ENCODE results near the gene KHNYN.

The KHNYN gene

DNA sequence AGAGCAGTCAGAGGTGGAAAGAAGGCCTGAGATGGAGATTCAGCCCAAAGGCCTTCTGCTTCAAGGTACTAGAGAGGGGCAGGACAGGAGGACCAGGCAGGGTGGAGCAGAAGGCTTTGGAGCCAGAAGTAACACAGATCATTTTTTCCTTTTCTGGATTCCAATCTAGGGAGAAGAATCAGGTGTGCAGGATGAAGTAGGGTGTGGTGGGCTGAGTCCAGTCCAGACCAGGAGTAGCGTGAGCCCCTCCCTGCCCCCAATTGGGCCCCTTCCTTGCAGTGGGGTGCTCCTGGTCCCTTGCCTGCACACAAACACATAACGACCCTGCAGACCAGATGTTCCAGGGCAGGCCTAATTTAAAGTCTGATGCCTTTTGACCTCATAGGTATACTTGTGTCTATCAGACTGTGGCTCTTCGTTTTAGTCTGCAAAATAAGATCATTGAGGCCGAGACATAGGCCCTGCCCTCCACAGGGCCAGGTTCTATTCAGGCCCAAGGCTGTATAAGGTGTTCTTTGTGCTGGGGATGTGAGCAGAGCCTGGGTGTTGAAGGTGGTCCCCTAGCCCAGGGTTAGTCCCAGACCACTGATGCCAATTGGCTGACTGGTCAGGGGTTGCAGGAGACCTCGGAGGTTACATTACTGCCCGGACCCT is 32.0 kb upstream of the KHNYN start:
- Mint-ChIP-seq H3K27ac (no peak overlapping the region), H3K36me3 (ENCODE audit: low read depth) (no peaks in the 10 kb centered on the region), H3K27me3 (peaks cover 11% of the 10 kb centered on the region), H3K4me3 (no peak overlapping the region), H3K4me1 (ENCODE audit: low read depth) (peaks cover 4% of the 10 kb centered on the region), H3K9me3 (no peaks in the 10 kb centered on the region)
- no peak for DNase-seq

GRCh38 chr14:24398293-24398652 is 31.5 kb upstream of the KHNYN start:
- peaks cover 16% of the 10 kb centered on the region for H3K27me3 Mint-ChIP-seq
- H3K9me3 Mint-ChIP-seq, result no peaks in the 10 kb centered on the region
- H3K4me3 Mint-ChIP-seq, result no peak overlapping the region
- no peaks in the 10 kb centered on the region for H3K36me3 Mint-ChIP-seq (ENCODE audit: low read depth)
- H3K27ac Mint-ChIP-seq, result no peak overlapping the region
- DNase-seq, result no peak
- peaks cover 4% of the 10 kb centered on the region for H3K4me1 Mint-ChIP-seq (ENCODE audit: low read depth)

- H3K27ac Mint-ChIP-seq, result no peak within 1 kb of the TSS
- H3K36me3 Mint-ChIP-seq (ENCODE audit: low read depth), result no peaks in the 10 kb centered on the region
- H3K27me3 Mint-ChIP-seq, result peaks cover 19% of the 10 kb centered on the region
- H3K4me3 Mint-ChIP-seq, result peak within 1 kb of the TSS; percentile 51
- DNase-seq, result peak; percentile 52
- H3K9me3 Mint-ChIP-seq, result no peaks in the 10 kb centered on the region
- peaks cover 4% of the 10 kb centered on the region for H3K4me1 Mint-ChIP-seq (ENCODE audit: low read depth)
Measured at GRCh38 chr14:24398653-24399446, 30.9 kb upstream of the KHNYN start, which contains the start of gene NYNRIN. TSS of gene NYNRIN (plus strand) at chr14:24399003. CDS start at chr14:24399247, 244 bp downstream.

GRCh38 chr14:24399447-24399822 is 30.3 kb upstream of the KHNYN start:
- DNase-seq, result no peak
- no peaks in the 10 kb centered on the region for H3K36me3 Mint-ChIP-seq (ENCODE audit: low read depth)
- no peaks in the 10 kb centered on the region for H3K9me3 Mint-ChIP-seq
- peaks cover 4% of the 10 kb centered on the region for H3K4me1 Mint-ChIP-seq (ENCODE audit: low read depth)
- peaks cover 19% of the 10 kb centered on the region for H3K27me3 Mint-ChIP-seq
- H3K27ac Mint-ChIP-seq, result no peak overlapping the region
- H3K4me3 Mint-ChIP-seq, result peak overlapping the region; percentile 51

DNA sequence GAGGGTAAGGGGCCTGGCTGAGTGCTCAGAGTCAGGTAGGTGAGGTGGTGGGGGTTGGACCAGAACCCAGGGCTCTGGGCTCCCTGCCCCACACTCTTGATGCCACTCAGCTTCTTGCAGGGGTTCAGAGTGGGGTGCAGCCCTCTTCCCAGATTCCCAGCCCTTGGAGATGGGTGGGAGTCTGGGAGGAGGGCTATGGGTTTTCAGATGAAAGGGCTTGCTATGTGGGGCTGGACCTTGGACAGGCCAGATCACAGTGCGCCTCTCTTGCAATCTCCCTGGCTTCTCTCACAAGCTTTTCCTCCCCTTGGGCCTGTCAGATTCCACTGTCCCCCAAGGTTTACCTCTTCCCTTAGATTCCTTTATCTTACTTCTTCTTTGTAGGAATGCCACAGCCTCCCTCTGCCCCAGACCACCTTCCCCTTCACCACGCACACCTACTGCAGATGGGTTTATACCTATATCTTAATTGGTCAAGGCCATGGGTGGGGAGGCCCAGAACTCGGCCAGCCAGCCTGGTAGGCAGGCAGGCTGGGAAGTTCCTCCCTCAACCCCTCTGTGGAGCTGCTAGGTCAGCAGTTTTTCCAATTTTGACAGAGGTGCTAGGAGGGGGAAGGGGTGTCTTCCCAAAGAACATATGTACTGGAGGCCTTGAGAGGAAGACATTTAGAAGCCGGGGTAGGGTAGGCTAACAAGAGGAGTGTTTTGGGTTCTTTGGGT is 29.6 kb upstream of the KHNYN start:
- Mint-ChIP-seq H3K36me3 (ENCODE audit: low read depth) (no peaks in the 10 kb centered on the region), H3K4me3 (no peak overlapping the region), H3K27ac (no peak overlapping the region), H3K27me3 (peaks cover 19% of the 10 kb centered on the region), H3K4me1 (ENCODE audit: low read depth) (peaks cover 4% of the 10 kb centered on the region), H3K9me3 (no peaks in the 10 kb centered on the region)
- DNase-seq, result no peak

- peaks cover 22% of the 10 kb centered on the region for H3K27me3 Mint-ChIP-seq
- H3K4me1 Mint-ChIP-seq (ENCODE audit: low read depth), result peaks cover 4% of the 10 kb centered on the region
- H3K4me3 Mint-ChIP-seq, result no peak overlapping the region
- no peaks in the 10 kb centered on the region for H3K36me3 Mint-ChIP-seq (ENCODE audit: low read depth)
- DNase-seq, result no peak
- H3K9me3 Mint-ChIP-seq, result no peaks in the 10 kb centered on the region
- H3K27ac Mint-ChIP-seq, result no peak overlapping the region
Measured at GRCh38 chr14:24401810-24402702, 27.7 kb upstream of the KHNYN start.

- Mint-ChIP-seq H3K4me1 (ENCODE audit: low read depth) (peaks cover 4% of the 10 kb centered on the region), H3K4me3 (no peak overlapping the region), H3K9me3 (no peaks in the 10 kb centered on the region), H3K36me3 (ENCODE audit: low read depth) (no peaks in the 10 kb centered on the region), H3K27ac (no peak overlapping the region), H3K27me3 (peaks cover 26% of the 10 kb centered on the region)
- no peak for DNase-seq
Measured at GRCh38 chr14:24403294-24403998, 26.3 kb upstream of the KHNYN start.

GRCh38 chr14:24404814-24405213 is 24.9 kb upstream of the KHNYN start:
- Mint-ChIP-seq H3K4me1 (ENCODE audit: low read depth) (no peaks in the 10 kb centered on the region), H3K27me3 (peaks cover 19% of the 10 kb centered on the region), H3K36me3 (ENCODE audit: low read depth) (no peaks in the 10 kb centered on the region), H3K27ac (no peak overlapping the region), H3K9me3 (no peaks in the 10 kb centered on the region), H3K4me3 (no peak overlapping the region)
- DNase-seq, result no peak

- peaks cover 15% of the 10 kb centered on the region for H3K27me3 Mint-ChIP-seq
- DNase-seq, result no peak
- H3K36me3 Mint-ChIP-seq (ENCODE audit: low read depth), result no peaks in the 10 kb centered on the region
- no peaks in the 10 kb centered on the region for H3K9me3 Mint-ChIP-seq
- no peaks in the 10 kb centered on the region for H3K4me1 Mint-ChIP-seq (ENCODE audit: low read depth)
- no peak overlapping the region for H3K27ac Mint-ChIP-seq
- H3K4me3 Mint-ChIP-seq, result no peak overlapping the region
Measured at GRCh38 chr14:24406416-24406815, 23.3 kb upstream of the KHNYN start.

DNA sequence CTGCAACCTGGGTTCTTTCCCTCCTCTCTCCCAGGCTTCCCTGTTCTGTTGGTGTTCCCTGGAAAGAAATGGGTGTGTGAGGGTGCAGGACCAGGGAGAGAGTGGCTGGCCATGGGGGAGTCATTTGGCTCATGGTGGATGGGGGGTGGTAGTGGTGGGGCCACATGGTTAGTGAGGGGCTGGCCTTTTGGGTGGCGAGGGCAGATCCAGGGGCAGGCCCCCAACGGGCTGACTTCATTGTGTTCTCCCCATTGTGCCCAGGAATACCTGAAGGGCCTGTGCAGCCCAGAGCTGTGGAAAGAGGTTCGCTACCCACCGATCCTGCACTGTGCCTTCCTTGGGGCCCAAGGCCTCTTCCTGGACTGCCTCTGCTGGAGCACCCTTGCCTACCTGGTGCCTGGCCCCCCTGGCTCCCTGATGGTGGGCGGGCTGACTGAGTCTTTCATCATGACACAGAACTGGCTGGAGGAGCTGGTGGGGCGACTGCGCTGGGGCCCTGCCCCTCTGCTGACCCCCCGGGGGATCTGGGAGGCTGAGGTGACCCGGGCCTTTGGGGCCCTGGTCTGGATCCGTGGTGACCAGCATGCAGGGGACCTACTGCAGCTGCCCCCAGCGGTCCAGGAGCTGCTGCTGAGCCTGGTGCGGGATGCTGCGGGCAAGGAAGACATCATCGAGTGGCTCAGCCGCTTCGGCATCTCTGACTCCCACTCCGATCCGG is 22.0 kb upstream of the KHNYN start:
- H3K9me3 Mint-ChIP-seq, result no peaks in the 10 kb centered on the region
- DNase-seq, result no peak
- H3K27ac Mint-ChIP-seq, result no peak overlapping the region
- H3K36me3 Mint-ChIP-seq (ENCODE audit: low read depth), result no peaks in the 10 kb centered on the region
- no peaks in the 10 kb centered on the region for H3K4me1 Mint-ChIP-seq (ENCODE audit: low read depth)
- H3K27me3 Mint-ChIP-seq, result peaks cover 15% of the 10 kb centered on the region
- no peak overlapping the region for H3K4me3 Mint-ChIP-seq

GRCh38 chr14:24408764-24409163 is 21.0 kb upstream of the KHNYN start:
- H3K27ac Mint-ChIP-seq, result no peak overlapping the region
- no peak for DNase-seq
- no peaks in the 10 kb centered on the region for H3K36me3 Mint-ChIP-seq (ENCODE audit: low read depth)
- no peak overlapping the region for H3K4me3 Mint-ChIP-seq
- H3K9me3 Mint-ChIP-seq, result no peaks in the 10 kb centered on the region
- H3K27me3 Mint-ChIP-seq, result peaks cover 7% of the 10 kb centered on the region
- no peaks in the 10 kb centered on the region for H3K4me1 Mint-ChIP-seq (ENCODE audit: low read depth)

GRCh38 chr14:24409192-24409591 is 20.6 kb upstream of the KHNYN start:
- no peak for DNase-seq
- Mint-ChIP-seq H3K4me1 (ENCODE audit: low read depth) (no peaks in the 10 kb centered on the region), H3K27ac (no peak overlapping the region), H3K27me3 (peaks cover 7% of the 10 kb centered on the region), H3K36me3 (ENCODE audit: low read depth) (no peaks in the 10 kb centered on the region), H3K4me3 (no peak overlapping the region), H3K9me3 (no peaks in the 10 kb centered on the region)

DNA sequence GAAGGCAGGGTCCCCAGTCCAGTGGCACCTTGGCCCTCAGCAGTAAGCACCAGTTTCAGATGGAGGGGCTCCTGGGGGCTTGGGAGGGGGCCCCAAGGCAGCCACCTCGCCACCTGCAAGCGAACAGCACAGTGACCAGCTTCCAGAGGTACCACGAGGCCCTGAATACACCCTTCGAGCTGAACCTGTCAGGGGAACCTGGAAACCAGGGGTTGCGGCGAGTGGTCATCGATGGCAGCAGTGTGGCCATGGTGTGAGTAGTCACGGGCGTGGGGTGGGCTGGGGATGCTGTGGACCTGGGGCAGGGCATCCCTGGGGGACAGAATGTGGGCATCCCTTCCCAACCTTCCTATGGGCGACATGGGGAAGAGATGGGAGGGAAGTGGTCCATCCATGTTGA is 19.8 kb upstream of the KHNYN start:
- Mint-ChIP-seq H3K36me3 (ENCODE audit: low read depth) (no peaks in the 10 kb centered on the region), H3K27me3 (peaks cover 7% of the 10 kb centered on the region), H3K4me3 (no peak overlapping the region), H3K4me1 (ENCODE audit: low read depth) (no peaks in the 10 kb centered on the region), H3K9me3 (no peaks in the 10 kb centered on the region), H3K27ac (no peak overlapping the region)
- no peak for DNase-seq
